Urinary bladder (tissue), 4 donors: ENCODE measurements around the gene ZFYVE28. TPM values are rescaled to one million over a fixed set of nuclear protein-coding genes. Genes with fewer than 3 reads are reported as not detected.

Experiments used
- DNase-seq: peaks from one replicate; pipeline ENCODE4 v3.0.0-alpha.2; 2015; ENCODE audit errors: extremely low spot score
- H3K27ac ChIP-seq: one replicate; pipeline ENCODE4 v1.5.1; 2013; ENCODE audit warnings: low read depth, mild to moderate bottlenecking, moderate library complexity
- H3K36me3 ChIP-seq: one replicate; pipeline ENCODE4 v1.6.1; 2013; ENCODE audit warnings: mild to moderate bottlenecking, moderate library complexity; ENCODE audit not compliant: insufficient read depth
- H3K4me1 ChIP-seq: one replicate; pipeline ENCODE4 v1.6.1; 2013; ENCODE audit warnings: mild to moderate bottlenecking, moderate library complexity; ENCODE audit not compliant: insufficient read depth
- H3K4me3 ChIP-seq: one replicate; pipeline ENCODE4 v1.5.1; 2013; ENCODE audit warnings: low read depth, low read length
- WGBS: extraction: QIAGEN DNeasy Blood & Tissue Kit; methylation state at CpG from one replicate; pipeline ENCODE4 v1.1.7; 2013; 5-methylcytosine and 5-hydroxymethylcytosine counted together
- polyA plus RNA-seq: library from polyadenylated mRNA; stranded (reverse); fragments of 200-250 nt; gene quantifications from one replicate; pipeline ENCODE4 v1.2.3, GENCODE V29; 2013
- total RNA-seq: library from RNA; depleted of rRNA; stranded (reverse); fragments of >200 nt; gene quantifications from one replicate; pipeline ENCODE4 v1.2.3, GENCODE V29; 2014
- donor health status: healthy with polysubstance abuse.
- donor health status: healthy.

Gene ZFYVE28
- total and polyA plus RNA-seq, 2 donors = 6.3 to 8.4 TPM

DNA sequence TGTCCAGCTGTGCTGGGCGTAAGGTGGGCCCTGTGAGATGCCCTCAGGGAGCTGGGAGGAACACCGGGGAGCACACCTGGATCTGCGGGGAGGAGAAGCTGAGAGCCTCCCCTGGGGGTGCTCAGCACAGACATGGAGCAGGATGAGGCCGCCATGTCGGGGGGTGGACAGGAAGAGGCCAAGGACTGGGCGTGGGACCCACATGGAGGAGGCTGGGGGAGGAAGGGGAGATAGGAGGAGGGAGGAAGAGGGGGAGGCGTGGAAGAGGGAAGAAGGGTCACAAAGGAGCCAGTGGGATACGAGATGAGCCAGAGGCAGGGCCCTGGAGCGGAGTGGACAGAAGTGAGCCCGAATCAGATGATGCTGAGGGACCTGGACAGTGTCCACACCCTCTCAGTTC lies 66.3 kb downstream of the ZFYVE28 start:
- WGBS = 89% methylated on average over 10 of the region's 10 CpGs
- Histone ChIP-seq H3K27ac (no peak overlapping the region), H3K36me3 (no peaks in the 10 kb centered on the region), H3K4me1 (no peaks in the 10 kb centered on the region), H3K4me3 (no peak overlapping the region)
- no peak for DNase-seq

DNA sequence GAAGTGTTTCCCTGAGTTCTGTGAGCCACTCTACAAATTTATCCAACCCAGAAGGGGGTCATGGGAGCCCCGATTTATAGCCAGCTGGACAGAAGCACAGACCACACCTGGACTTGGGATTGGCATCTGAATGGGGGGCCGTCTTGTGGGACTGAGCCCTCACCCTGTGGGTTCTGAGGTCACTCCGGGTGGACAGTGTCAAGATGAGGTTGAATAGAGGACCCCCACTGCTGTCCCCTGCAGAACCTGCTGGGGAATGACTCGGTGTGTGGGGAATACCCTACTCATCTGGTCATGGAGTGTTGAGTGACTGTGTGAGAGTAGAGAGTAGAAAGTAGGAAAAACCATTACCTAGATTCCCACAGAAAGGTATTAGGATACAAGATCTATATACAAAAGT lies 67.5 kb downstream of the ZFYVE28 start:
- H3K4me1 ChIP-seq = no peaks in the 10 kb centered on the region
- H3K4me3 ChIP-seq = no peak overlapping the region
- no peak for DNase-seq
- no peak overlapping the region for H3K27ac ChIP-seq
- WGBS = 89% methylated on average over 4 of the region's 4 CpGs
- H3K36me3 ChIP-seq = no peaks in the 10 kb centered on the region

GRCh38 chr4:2348786-2349185 lies 69.7 kb downstream of the ZFYVE28 start:
- 63% methylated on average over 3 of the region's 3 CpGs for WGBS
- Histone ChIP-seq H3K4me3 (no peak overlapping the region), H3K27ac (no peak overlapping the region), H3K4me1 (no peaks in the 10 kb centered on the region), H3K36me3 (no peaks in the 10 kb centered on the region)
- DNase-seq = no peak

GRCh38 chr4:2347190-2347589 lies 71.3 kb downstream of the ZFYVE28 start:
- no peak for DNase-seq
- WGBS = 37% methylated on average over 4 of the region's 4 CpGs
- no peaks in the 10 kb centered on the region for H3K36me3 ChIP-seq
- no peaks in the 10 kb centered on the region for H3K4me1 ChIP-seq
- no peak overlapping the region for H3K27ac ChIP-seq
- H3K4me3 ChIP-seq = no peak overlapping the region

DNA sequence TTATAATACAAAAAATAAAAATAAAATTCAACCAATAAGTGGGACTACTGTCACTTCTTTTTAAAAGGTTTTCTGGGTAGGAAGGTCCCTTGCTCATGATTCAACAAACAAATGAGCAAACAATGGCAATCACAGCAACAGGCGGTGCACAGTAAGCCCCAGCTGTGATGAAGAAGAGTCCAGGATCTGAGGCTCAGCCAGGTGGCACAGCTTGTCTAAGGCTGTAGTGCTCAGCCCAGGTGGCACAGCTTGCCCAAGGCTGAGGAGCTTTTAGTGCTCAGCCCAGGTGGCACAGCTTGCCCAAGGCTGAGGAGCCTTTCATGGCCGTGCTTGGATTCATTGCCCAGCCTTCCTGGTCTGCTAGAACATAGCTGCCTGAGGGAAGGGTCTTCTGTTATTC lies 75.0 kb downstream of the ZFYVE28 start:
- Histone ChIP-seq H3K4me3 (no peak overlapping the region), H3K36me3 (no peaks in the 10 kb centered on the region), H3K4me1 (no peaks in the 10 kb centered on the region), H3K27ac (no peak overlapping the region)
- WGBS = 89% methylated on average over 2 of the region's 2 CpGs
- no peak for DNase-seq

DNA sequence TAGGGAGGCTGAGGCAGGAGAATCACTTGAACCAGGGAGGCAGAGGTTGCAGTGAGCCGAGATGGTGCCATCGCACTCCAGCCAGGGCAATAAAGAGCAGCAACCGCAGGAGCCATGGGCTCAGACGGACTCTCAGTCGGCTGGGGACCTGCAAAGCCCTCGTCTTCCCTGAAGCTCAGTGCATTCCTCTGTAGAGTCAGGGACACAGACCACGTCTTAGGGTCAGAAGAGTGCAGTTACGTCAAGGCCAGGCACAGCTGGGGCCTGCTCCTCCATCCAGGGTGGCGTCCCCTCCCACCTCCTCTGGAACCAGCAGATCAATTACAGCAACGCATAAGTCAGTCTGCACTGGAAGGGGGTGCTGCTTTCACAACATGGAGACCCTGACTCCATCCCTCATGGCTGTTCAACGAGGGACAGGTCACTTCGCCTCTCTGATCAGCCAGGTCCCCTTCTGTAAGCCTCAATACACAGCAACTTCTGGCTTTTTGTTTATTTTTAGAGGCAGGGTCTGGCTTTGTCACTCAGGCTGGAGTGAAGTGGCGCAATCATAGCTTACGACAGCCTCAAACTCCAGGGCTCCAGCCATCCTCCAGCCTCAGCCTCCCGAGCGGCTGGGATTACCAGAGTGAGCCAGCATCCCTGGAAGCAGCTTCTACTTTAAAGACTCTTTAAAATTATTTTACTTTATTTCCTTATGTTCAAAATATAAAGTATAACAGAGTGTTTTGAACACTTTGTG lies 76.4 kb downstream of the ZFYVE28 start:
- 77% methylated on average over 16 of the region's 16 CpGs for WGBS
- no peak for DNase-seq
- Histone ChIP-seq H3K27ac (no peak overlapping the region), H3K4me3 (no peak overlapping the region), H3K4me1 (no peaks in the 10 kb centered on the region), H3K36me3 (no peaks in the 10 kb centered on the region)

GRCh38 chr4:2341261-2341841 lies 77.1 kb downstream of the ZFYVE28 start:
- H3K4me1 ChIP-seq = no peaks in the 10 kb centered on the region
- no peak overlapping the region for H3K4me3 ChIP-seq
- H3K27ac ChIP-seq = no peak overlapping the region
- WGBS = 94% methylated on average over 28 of the region's 28 CpGs
- no peak for DNase-seq
- H3K36me3 ChIP-seq = no peaks in the 10 kb centered on the region

- no peaks in the 10 kb centered on the region for H3K36me3 ChIP-seq
- DNase-seq = no peak
- 94% methylated on average over 27 of the region's 27 CpGs for WGBS
Measured at GRCh38 chr4:2340272-2341061, 78.0 kb downstream of the ZFYVE28 start.

DNA sequence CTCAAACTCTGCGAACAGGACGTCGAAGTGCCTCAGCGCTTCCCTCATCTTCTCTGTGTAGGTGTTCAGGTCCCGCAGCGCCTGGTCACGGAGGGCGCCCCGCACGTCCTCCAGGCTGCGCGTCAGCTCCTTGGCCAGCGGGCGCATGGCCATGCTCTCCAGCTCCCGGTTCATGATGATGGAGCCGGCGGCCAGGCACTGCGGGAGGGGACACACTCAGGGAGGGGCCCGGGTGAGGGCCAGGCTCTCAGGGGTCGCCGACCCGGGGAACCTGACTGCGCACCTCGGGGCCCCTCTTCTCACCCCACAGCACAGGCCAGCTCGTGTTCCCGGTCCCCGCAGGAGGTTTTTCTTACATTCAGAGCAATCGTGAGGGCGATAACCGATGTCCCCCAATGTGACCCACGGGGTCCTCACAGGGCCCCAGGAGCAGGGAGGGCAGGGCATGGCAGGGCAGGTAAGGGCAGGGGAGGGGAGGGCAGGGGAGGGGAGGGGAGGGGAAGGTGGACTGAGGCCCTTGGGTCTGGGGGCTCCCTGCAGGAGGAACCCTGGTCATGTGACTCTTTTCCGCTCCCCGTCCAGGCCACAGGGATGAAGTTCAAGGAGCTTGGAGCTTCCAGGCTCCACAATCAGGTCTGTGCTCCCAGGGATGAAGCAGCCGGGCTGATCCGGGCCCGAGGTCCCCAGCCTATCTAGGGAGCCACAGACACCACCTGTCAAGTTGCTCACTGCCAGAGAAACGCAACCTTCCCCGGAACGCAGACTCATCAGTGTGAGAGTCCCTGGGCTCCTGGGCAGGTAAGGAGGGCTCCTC lies 78.8 kb downstream of the ZFYVE28 start:
- no peak overlapping the region for H3K27ac ChIP-seq
- H3K36me3 ChIP-seq = no peaks in the 10 kb centered on the region
- WGBS = 72% methylated on average over 39 of the region's 39 CpGs
- H3K4me1 ChIP-seq = no peaks in the 10 kb centered on the region
- no peak for DNase-seq
- H3K4me3 ChIP-seq = no peak overlapping the region

More at GRCh38 chr4:2340272-2341061, 78.0 kb downstream of the ZFYVE28 start:
- no peak overlapping the region for H3K4me3 ChIP-seq
- no peaks in the 10 kb centered on the region for H3K4me1 ChIP-seq
- H3K27ac ChIP-seq = no peak overlapping the region

GRCh38 chr4:2338754-2339457 lies 79.5 kb downstream of the ZFYVE28 start:
- Histone ChIP-seq H3K4me3 (no peak overlapping the region), H3K36me3 (no peaks in the 10 kb centered on the region), H3K4me1 (no peaks in the 10 kb centered on the region), H3K27ac (no peak overlapping the region)
- DNase-seq = no peak
- 85% methylated on average over 27 of the region's 27 CpGs for WGBS

- no peak for DNase-seq
- Histone ChIP-seq H3K27ac (no peak overlapping the region), H3K4me3 (no peak overlapping the region), H3K4me1 (no peaks in the 10 kb centered on the region), H3K36me3 (no peaks in the 10 kb centered on the region)
- 92% methylated on average over 13 of the region's 13 CpGs for whole genome bisulfite sequencing
Measured at GRCh38 chr4:2337896-2338295, 80.5 kb downstream of the ZFYVE28 start.

DNA sequence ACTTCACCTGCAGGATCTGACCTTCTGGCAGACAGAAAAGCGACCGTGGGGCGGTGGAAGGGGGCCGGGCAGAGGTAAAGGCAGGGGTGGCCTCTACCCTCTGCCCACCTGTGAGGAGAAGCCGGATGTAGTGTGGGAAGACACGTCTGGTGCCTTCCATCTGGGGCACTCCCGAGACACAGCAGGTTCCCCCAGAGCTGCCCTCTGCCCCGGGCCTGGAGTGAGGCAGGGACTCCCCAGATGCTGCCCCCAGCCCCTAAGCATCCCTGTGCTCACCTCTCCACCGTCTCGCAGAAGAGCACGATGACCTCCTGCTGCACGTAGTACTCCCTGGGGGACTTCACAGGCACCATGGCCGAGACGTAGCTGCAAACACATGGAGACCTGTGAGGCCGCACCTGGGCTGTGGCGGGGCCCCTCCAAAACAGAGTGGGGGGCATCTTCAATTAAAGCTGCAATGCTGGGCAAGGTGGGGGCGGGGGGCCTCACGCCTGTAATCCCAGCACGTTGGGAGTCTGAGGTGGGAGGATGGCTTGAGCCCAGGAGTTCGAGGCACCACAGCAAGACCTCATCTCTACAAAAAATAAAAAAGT lies 81.2 kb downstream of the ZFYVE28 start:
- Histone ChIP-seq H3K4me1 (no peaks in the 10 kb centered on the region), H3K4me3 (no peak overlapping the region), H3K36me3 (no peaks in the 10 kb centered on the region), H3K27ac (no peak overlapping the region)
- no peak for DNase-seq
- WGBS = 87% methylated on average over 20 of the region's 20 CpGs

GRCh38 chr4:2336659-2337058 lies 81.8 kb downstream of the ZFYVE28 start:
- Histone ChIP-seq H3K4me1 (no peaks in the 10 kb centered on the region), H3K27ac (no peak overlapping the region), H3K36me3 (no peaks in the 10 kb centered on the region), H3K4me3 (no peak overlapping the region)
- no peak for DNase-seq
